Activated CD8-positive, alpha-beta T cell treated with anti-CD3 and anti-CD28 coated beads for 36 hours (primary cell): ENCODE data around the gene BUB1B. TPM values are rescaled to one million over a fixed set of nuclear protein-coding genes. Genes with fewer than 3 reads are reported as not detected.

Source experiments
- ATAC-seq: fragments of 200-7000 bp; cut with Tn5 transposase; one replicate; pipeline ENCODE4 v1.10.0; 2021; ENCODE audit warnings: mild to moderate bottlenecking, moderate library complexity
- CTCF ChIA-PET: fragments of 350-600 bp; sonication (Branson Sonifier 250); formaldehyde crosslinking; loops from one replicate; lab custom pipeline; 2021; ENCODE audit warnings: antibody characterized with exemption; lab: Charles Lee
- POLR2A ChIA-PET: fragments of 350-600 bp; sonication (Branson Sonifier 250); formaldehyde crosslinking; loops from one replicate; lab custom pipeline; 2021; ENCODE audit warnings: antibody characterized with exemption; lab: Charles Lee
- DNase-seq: peaks from one replicate; pipeline ENCODE4 v3.0.0-alpha.2; 2020
- H3K27ac Mint-ChIP-seq: one replicate; pipeline ENCODE4 v1.8.0; 2021; ENCODE audit warnings: mild to moderate bottlenecking, mixed read lengths
- H3K27me3 Mint-ChIP-seq: one replicate; pipeline ENCODE4 v1.8.0; 2021; ENCODE audit warnings: mixed read lengths
- H3K36me3 Mint-ChIP-seq: one replicate; pipeline ENCODE4 v1.8.0; 2021; ENCODE audit warnings: low read depth, mixed read lengths
- H3K4me1 Mint-ChIP-seq: one replicate; pipeline ENCODE4 v1.8.0; 2021; ENCODE audit warnings: low read depth, mixed read lengths
- H3K4me3 Mint-ChIP-seq: one replicate; pipeline ENCODE4 v1.8.0; 2021; ENCODE audit warnings: mild to moderate bottlenecking, moderate library complexity, mixed read lengths
- H3K9me3 Mint-ChIP-seq: one replicate; pipeline ENCODE4 v1.8.0; 2021; ENCODE audit warnings: mixed read lengths
- CTCF ChIP-seq: fragments of 200-600 bp; IDR thresholded peaks from one replicate; pipeline ENCODE4 v1.8.0; 2022; ENCODE audit warnings: antibody characterized with exemption, mild to moderate bottlenecking
- intact Hi-C: fragments of 100-400 bp; cut with micrococcal nuclease; formaldehyde crosslinking; loops from one replicate; pipeline ENCODE4 v1.10.0; 2022
- total RNA-seq, 2 experiments: library from RNA; stranded (reverse); gene quantifications; one replicate each; pipeline ENCODE4 v1.2.3, GENCODE V29; 2021

BUB1B gene
- total RNA-seq, 2 experiments from 2014 or later, result 79.6 to 82.5 TPM

GRCh38 chr15:40248006-40248783 lies 87.3 kb downstream of the BUB1B start:
- no peak for DNase-seq

GRCh38 chr15:40249477-40250303 lies 88.8 kb downstream of the BUB1B start:
- no peak for TF ChIP-seq CTCF
- ATAC-seq, result no peak
- H3K9me3 Mint-ChIP-seq, result no peaks in the 10 kb centered on the region
- intact Hi-C loops, result no loop called here
- H3K27ac Mint-ChIP-seq, result no peak overlapping the region
- H3K4me1 Mint-ChIP-seq, result peaks cover 3% of the 10 kb centered on the region
- DNase-seq, result no peak
- H3K27me3 Mint-ChIP-seq, result peaks cover 29% of the 10 kb centered on the region
- POLR2A ChIA-PET, result no interaction called here
- no peak overlapping the region for H3K4me3 Mint-ChIP-seq
- no peaks in the 10 kb centered on the region for H3K36me3 Mint-ChIP-seq
- CTCF ChIA-PET, result interaction anchor here (0.7 to 7.5 kb wide), 4 partner anchors 12 to 88 kb away, joined by 3 to 42 read pairs (median 3); no protein-coding TSS in a partner anchor

More at GRCh38 chr15:40248006-40248783, 87.3 kb downstream of the BUB1B start:
- H3K27me3 Mint-ChIP-seq, result peaks cover 16% of the 10 kb centered on the region
- intact Hi-C loops, result no loop called here
- POLR2A ChIA-PET, result interaction anchor here (1.0 kb wide), 1 partner anchor 9 kb away, joined by 3 read pairs; the partner anchor contains the start of gene PAK6
- H3K36me3 Mint-ChIP-seq, result no peaks in the 10 kb centered on the region
- H3K4me3 Mint-ChIP-seq, result no peak overlapping the region
- no peaks in the 10 kb centered on the region for H3K9me3 Mint-ChIP-seq
- no peak for ATAC-seq
- H3K4me1 Mint-ChIP-seq, result no peaks in the 10 kb centered on the region
- no peak overlapping the region for H3K27ac Mint-ChIP-seq
- CTCF ChIA-PET, result interaction anchor here (0.8 to 1.4 kb wide), 3 partner anchors 31 to 268 kb away, joined by 3 to 6 read pairs (median 3); no protein-coding TSS in a partner anchor
- no peak for TF ChIP-seq CTCF

- Mint-ChIP-seq H3K27ac (no peak overlapping the region), H3K9me3 (no peaks in the 10 kb centered on the region), H3K36me3 (no peaks in the 10 kb centered on the region), H3K4me3 (no peak overlapping the region), H3K27me3 (peaks cover 34% of the 10 kb centered on the region), H3K4me1 (peaks cover 3% of the 10 kb centered on the region)
- ChIA-PET POLR2A (interaction anchor here (1.1 kb wide), 1 partner anchor 11 kb away, joined by 3 read pairs; no protein-coding TSS in a partner anchor), CTCF (interaction anchor here (0.8 to 7.5 kb wide), 3 partner anchors 22 to 59 kb away, joined by 3 to 42 read pairs (median 3); no protein-coding TSS in a partner anchor)
- no peak for TF ChIP-seq CTCF
- intact Hi-C loops, result no loop called here
- DNase-seq (no peak), ATAC-seq (no peak)
Observed at GRCh38 chr15:40250304-40250656, 89.4 kb downstream of the BUB1B start.

GRCh38 chr15:40250771-40251483 lies 90.1 kb downstream of the BUB1B start:
- H3K36me3 Mint-ChIP-seq, result no peaks in the 10 kb centered on the region
- intact Hi-C loops, result no loop called here
- H3K4me1 Mint-ChIP-seq, result peaks cover 3% of the 10 kb centered on the region
- ChIA-PET CTCF (interaction anchor here (0.8 to 7.5 kb wide), 4 partner anchors 22 to 205 kb away, joined by 3 to 42 read pairs (median 3); no protein-coding TSS in a partner anchor), POLR2A (interaction anchor here (1.1 kb wide), 1 partner anchor 10 kb away, joined by 3 read pairs; no protein-coding TSS in a partner anchor)
- H3K27me3 Mint-ChIP-seq, result peaks cover 36% of the 10 kb centered on the region
- TF ChIP-seq CTCF, result no peak
- no peaks in the 10 kb centered on the region for H3K9me3 Mint-ChIP-seq
- H3K4me3 Mint-ChIP-seq, result no peak overlapping the region
- H3K27ac Mint-ChIP-seq, result no peak overlapping the region
- ATAC-seq, result no peak
- no peak for DNase-seq
